DND-41 (cell line): ENCODE data around the gene FJX1.

Experiments
- ATAC-seq: fragments of 200-7000 bp; cut with Tn5 transposase; 3 replicates; pipeline ENCODE4 v1.9.1; 2021; ENCODE audit warnings: low read depth; ENCODE audit not compliant: insufficient read depth
- DNase-seq: peaks from one replicate; pipeline ENCODE4 v3.0.0-alpha.2; 2020
- H2AFZ ChIP-seq: 2 replicates; pipeline ENCODE4 v1.6.0; 2012; ENCODE audit warnings: low read depth, low read length
- H3K27ac ChIP-seq: 2 replicates; pipeline ENCODE4 v1.5.1; 2012; ENCODE audit warnings: low read length, inconsistent platforms
- H3K27me3 ChIP-seq: fragments of 200-600 bp; sonication (generic); 2 replicates; pipeline ENCODE4 v1.6.0; 2012; ENCODE audit warnings: low read length, mild to moderate bottlenecking, inconsistent platforms; ENCODE audit not compliant: insufficient read depth, poor library complexity
- H3K36me3 ChIP-seq: 2 replicates; pipeline ENCODE4 v1.5.1; 2012; ENCODE audit warnings: low read length, inconsistent platforms; ENCODE audit not compliant: insufficient read depth
- H3K4me1 ChIP-seq: 2 replicates; pipeline ENCODE4 v1.5.1; 2012; ENCODE audit warnings: mild to moderate bottlenecking, low read length; ENCODE audit not compliant: insufficient read depth
- H3K4me2 ChIP-seq: 2 replicates; pipeline ENCODE4 v1.6.0; 2012; ENCODE audit warnings: mild to moderate bottlenecking, moderate library complexity, low read length, inconsistent platforms; ENCODE audit not compliant: insufficient read depth
- H3K4me3 ChIP-seq, 2 experiments: fragments of 200-600 bp in 1 of 2; shearing (Covaris generic) in 1 of 2; 2 replicates each; pipeline ENCODE4 v1.5.1; 2012 to 2016; ENCODE audit warnings: inconsistent platforms in 2 of 2, low read length in 2 of 2, mild to moderate bottlenecking in 2 of 2, low read depth in 1 of 2, moderate library complexity in 1 of 2
- H3K79me2 ChIP-seq: 2 replicates; pipeline ENCODE4 v1.6.0; 2012; ENCODE audit warnings: low read length, inconsistent platforms; ENCODE audit not compliant: insufficient read depth
- H3K9ac ChIP-seq: 2 replicates; pipeline ENCODE4 v1.6.0; 2012; ENCODE audit warnings: low read depth, mild to moderate bottlenecking, inconsistent platforms, low read length, moderate library complexity
- H3K9me3 ChIP-seq: 2 replicates; pipeline ENCODE4 v1.5.1; 2012; ENCODE audit warnings: low read length, moderate library complexity, mild to moderate bottlenecking, inconsistent platforms; ENCODE audit not compliant: insufficient read depth, severe bottlenecking
- H4K20me1 ChIP-seq: 2 replicates; pipeline ENCODE4 v1.6.0; 2012; ENCODE audit warnings: low read length; ENCODE audit not compliant: insufficient read depth
- EZH2 ChIP-seq: IDR thresholded peaks from 3 replicates; pipeline ENCODE4 v1.6.1; 2012; ENCODE audit warnings: borderline replicate concordance, low read depth, mild to moderate bottlenecking, moderate library complexity, low read length, inconsistent platforms; ENCODE audit not compliant: severe bottlenecking
- TF ChIP-seq, protein P1 (sequence below): IDR thresholded peaks from 2 replicates; pipeline ENCODE4 v1.5.1; 2012; ENCODE audit warnings: borderline replicate concordance, low read length, moderate library complexity, mild to moderate bottlenecking; ENCODE audit not compliant: poor library complexity, severe bottlenecking; ENCODE audit errors: extremely low read depth

The FJX1 gene

GRCh38 chr11:35602160-35602793, 16.0 kb upstream of the FJX1 start:
- no peaks in the 10 kb centered on the region for H4K20me1 ChIP-seq
- no peak for TF ChIP-seq EZH2
- TF ChIP-seq, protein P1, sequence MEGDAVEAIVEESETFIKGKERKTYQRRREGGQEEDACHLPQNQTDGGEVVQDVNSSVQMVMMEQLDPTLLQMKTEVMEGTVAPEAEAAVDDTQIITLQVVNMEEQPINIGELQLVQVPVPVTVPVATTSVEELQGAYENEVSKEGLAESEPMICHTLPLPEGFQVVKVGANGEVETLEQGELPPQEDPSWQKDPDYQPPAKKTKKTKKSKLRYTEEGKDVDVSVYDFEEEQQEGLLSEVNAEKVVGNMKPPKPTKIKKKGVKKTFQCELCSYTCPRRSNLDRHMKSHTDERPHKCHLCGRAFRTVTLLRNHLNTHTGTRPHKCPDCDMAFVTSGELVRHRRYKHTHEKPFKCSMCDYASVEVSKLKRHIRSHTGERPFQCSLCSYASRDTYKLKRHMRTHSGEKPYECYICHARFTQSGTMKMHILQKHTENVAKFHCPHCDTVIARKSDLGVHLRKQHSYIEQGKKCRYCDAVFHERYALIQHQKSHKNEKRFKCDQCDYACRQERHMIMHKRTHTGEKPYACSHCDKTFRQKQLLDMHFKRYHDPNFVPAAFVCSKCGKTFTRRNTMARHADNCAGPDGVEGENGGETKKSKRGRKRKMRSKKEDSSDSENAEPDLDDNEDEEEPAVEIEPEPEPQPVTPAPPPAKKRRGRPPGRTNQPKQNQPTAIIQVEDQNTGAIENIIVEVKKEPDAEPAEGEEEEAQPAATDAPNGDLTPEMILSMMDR: no peak
- H3K4me1 ChIP-seq: no peaks in the 10 kb centered on the region
- DNase-seq (no peak), ATAC-seq (no peak)
- H3K36me3 ChIP-seq: no peaks in the 10 kb centered on the region
- peaks cover 8% of the 10 kb centered on the region for H3K27me3 ChIP-seq
- H3K9ac ChIP-seq: no peak overlapping the region
- H3K27ac ChIP-seq: no peak overlapping the region
- H3K4me2 ChIP-seq: no peak overlapping the region
- H3K79me2 ChIP-seq: no peaks in the 10 kb centered on the region
- H3K4me3 ChIP-seq: no peak overlapping the region
- H3K9me3 ChIP-seq: no peaks in the 10 kb centered on the region
- H2AFZ ChIP-seq: no peak overlapping the region

DNA sequence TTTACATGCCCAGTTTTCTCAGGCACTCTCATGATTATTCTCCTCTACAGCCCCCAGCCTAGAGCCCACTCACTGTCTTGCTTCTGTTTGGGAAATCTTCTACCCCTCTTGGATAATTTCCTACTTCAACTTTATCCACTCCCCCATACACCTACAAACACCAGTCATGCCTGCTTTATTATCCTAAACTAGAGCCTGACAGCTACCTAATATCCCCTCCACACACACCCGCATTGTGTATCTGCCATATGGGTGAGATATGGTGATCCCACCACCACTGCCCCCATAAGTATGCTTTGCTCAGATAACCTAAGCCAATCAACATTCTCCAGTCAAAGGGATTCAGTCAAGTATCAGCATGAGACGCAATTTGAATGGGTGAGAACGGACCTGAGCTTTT, 15.3 kb upstream of the FJX1 start:
- no peak overlapping the region for H3K4me2 ChIP-seq
- peaks cover 8% of the 10 kb centered on the region for H3K27me3 ChIP-seq
- H3K9me3 ChIP-seq: no peaks in the 10 kb centered on the region
- ATAC-seq (no peak), DNase-seq (no peak)
- no peak overlapping the region for H2AFZ ChIP-seq
- H4K20me1 ChIP-seq: no peaks in the 10 kb centered on the region
- no peaks in the 10 kb centered on the region for H3K4me1 ChIP-seq
- no peaks in the 10 kb centered on the region for H3K79me2 ChIP-seq
- H3K36me3 ChIP-seq: no peaks in the 10 kb centered on the region
- TF ChIP-seq EZH2: no peak
- TF ChIP-seq, protein P1: no peak
- no peak overlapping the region for H3K9ac ChIP-seq
- no peak overlapping the region for H3K4me3 ChIP-seq
- H3K27ac ChIP-seq: no peak overlapping the region

GRCh38 chr11:35605706-35606105, 12.6 kb upstream of the FJX1 start:
- H3K9me3 ChIP-seq: no peaks in the 10 kb centered on the region
- H2AFZ ChIP-seq: no peak overlapping the region
- H3K4me1 ChIP-seq: no peaks in the 10 kb centered on the region
- no peak overlapping the region for H3K9ac ChIP-seq
- H4K20me1 ChIP-seq: no peaks in the 10 kb centered on the region
- H3K4me2 ChIP-seq: no peak overlapping the region
- no peak overlapping the region for H3K4me3 ChIP-seq
- DNase-seq (no peak), ATAC-seq (no peak)
- no peaks in the 10 kb centered on the region for H3K36me3 ChIP-seq
- H3K79me2 ChIP-seq: no peaks in the 10 kb centered on the region
- H3K27me3 ChIP-seq: peaks cover 13% of the 10 kb centered on the region
- no peak overlapping the region for H3K27ac ChIP-seq
- TF ChIP-seq, protein P1: no peak

GRCh38 chr11:35606206-35606605, 12.1 kb upstream of the FJX1 start:
- Histone ChIP-seq H3K4me3 (no peak overlapping the region), H2AFZ (no peak overlapping the region), H3K4me1 (no peaks in the 10 kb centered on the region), H4K20me1 (no peaks in the 10 kb centered on the region), H3K4me2 (no peak overlapping the region), H3K27me3 (peaks cover 13% of the 10 kb centered on the region), H3K9me3 (no peaks in the 10 kb centered on the region), H3K79me2 (no peaks in the 10 kb centered on the region), H3K36me3 (no peaks in the 10 kb centered on the region), H3K9ac (no peak overlapping the region), H3K27ac (no peak overlapping the region)
- ATAC-seq: no peak
- no peak for TF ChIP-seq EZH2
- no peak for DNase-seq
